Bladder microvascular endothelial cell (primary cell): ENCODE measurements around the gene DUSP3. TPM values are rescaled to one million over a fixed set of nuclear protein-coding genes. Genes with fewer than 3 reads are reported as not detected.

ENCODE experiments used
- total RNA-seq: library from RNA; depleted of rRNA; stranded (reverse); fragments of >200 nt; gene quantifications from 2 replicates; pipeline ENCODE4 v1.2.3, GENCODE V29; 2014

DUSP3 gene
- 35.8 and 90.5 TPM in 2 replicates for total RNA-seq

DNA sequence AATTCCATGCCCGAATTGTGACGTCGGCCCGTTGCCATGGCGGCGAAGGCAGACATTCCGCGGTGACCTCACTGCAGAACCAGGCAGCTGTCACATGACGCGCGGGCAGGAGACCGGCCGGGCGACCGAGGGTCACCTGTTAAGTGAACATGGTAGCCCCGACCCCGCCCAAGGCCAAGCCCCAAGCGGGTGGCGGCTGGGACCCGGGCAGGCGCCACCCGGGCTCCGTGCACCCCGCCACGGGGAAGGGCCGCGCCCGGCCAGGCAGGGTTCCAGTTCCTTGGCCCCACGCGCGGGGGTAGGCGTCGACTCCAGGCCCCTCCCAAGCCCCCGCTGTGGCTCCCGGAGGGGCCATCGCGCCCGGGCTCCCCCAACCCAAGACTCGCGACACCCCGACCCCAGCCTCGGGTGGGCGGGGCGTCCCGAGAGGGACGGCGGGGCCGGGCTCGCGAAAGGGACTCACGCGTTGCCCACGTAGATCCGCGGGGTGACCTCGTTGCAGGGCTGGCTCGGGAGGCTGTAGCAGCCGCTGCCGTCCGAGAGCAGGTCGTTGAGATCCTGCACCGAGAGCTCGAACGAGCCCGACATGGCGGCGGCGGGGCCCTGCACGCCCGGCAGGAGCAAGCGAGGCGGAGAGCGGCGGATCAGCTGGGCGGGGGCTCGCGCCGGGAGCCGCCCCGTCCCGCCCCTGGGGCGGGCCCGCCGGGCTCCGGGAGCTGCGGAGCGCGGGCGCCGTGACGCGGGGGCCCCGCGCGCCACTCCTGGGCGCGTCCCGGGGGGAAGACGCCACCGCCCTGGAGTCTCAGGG lies at the start of gene DUSP3:
Gene DUSP3 (minus strand): TSS at position 641 of the 808 bp plus-strand sequence. CDS start 53 bp downstream, at position 588.

DNA sequence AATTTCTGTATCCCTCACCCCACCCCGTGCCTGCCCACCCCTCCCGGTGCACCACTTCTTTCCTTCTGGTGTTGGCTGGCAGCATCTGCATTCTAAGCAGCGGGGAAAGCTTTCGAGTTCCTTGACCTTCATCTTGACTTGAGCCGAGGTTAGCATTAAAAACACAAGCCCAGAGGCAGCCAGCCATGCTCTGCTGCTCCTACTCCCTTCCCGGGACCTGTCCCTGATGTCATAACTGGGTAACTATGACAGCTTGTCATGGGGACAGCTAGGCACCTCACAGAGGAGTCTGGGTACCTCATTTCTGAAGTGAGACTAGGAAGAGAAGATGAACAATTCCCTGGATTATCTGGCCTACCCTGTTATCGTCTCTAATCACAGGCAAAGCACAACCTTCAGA lies 1.4 kb upstream of the DUSP3 start, which contains the start of gene CFAP97D1:
Gene CFAP97D1 (plus strand): TSS at position 301 of the 400 bp plus-strand sequence. CDS start 28 bp downstream, at position 329.

DNA sequence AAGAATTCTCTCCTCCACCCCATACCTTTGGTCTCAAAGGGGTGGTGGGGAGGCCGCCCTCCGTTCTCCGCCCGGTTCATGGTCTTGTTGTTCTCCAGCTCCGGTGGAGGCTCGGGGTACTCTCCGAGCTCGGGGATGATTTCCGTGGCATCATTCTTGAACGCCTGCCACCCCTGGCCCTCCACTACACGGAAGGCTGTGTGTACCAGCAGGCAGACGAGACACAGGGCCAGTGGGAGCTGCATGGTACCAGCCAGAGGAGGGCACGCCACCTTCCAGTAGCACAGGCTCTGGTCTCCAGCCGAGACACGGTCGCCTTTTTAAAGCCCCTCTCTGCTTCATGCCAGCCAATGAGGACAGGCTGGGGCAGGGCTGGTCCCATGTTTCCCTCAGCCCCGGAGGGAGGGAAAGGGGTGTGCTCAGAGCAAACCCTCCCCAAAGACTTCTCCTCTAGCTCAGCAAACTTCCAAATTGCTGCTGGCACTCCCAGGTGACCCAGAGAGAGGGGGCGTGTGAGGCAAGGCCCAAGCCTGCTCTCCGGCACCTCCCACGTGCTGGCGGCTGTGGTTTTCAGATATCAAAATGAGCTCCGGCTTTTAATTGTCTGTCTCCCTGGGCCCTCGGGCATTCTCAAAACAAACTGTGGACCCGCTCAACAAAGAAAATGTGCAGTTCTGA lies 20.1 kb downstream of the DUSP3 start, which contains the start of gene SOST:
Gene SOST (minus strand): TSS at position 295 of the 678 bp plus-strand sequence. CDS start 50 bp downstream, at position 245.

Other genes with a start within 250 kb of the DUSP3 start
- gene ETV4, start 232.6 kb downstream of the DUSP3 start, total RNA-seq: 1.8 and 2.1 TPM in 2 replicates
- 10.7 and 23.4 TPM in 2 replicates for gene MEOX1, start 117.1 kb downstream of the DUSP3 start, total RNA-seq
- not detected in 2 replicates for gene SOST, start 20.2 kb downstream of the DUSP3 start, total RNA-seq
- gene CFAP97D1, start 1.5 kb upstream of the DUSP3 start, total RNA-seq: under 0.01 TPM in 1 of 2 replicates, not detected in the other
- gene MPP3, start 54.2 kb upstream of the DUSP3 start, total RNA-seq: 3.4 and 6.3 TPM in 2 replicates
- under 0.01 TPM in 2 replicates for gene CD300LG, start 68.2 kb upstream of the DUSP3 start, total RNA-seq
- gene MPP2, start 128.6 kb upstream of the DUSP3 start, total RNA-seq: 0.16 and 1.1 TPM in 2 replicates
- gene PPY, start 163.5 kb upstream of the DUSP3 start, total RNA-seq: not detected in 2 replicates
- not detected in 2 replicates for gene PYY, start 175.0 kb upstream of the DUSP3 start, total RNA-seq
- 2.0 and 5.3 TPM in 2 replicates for gene NAGS, start 225.6 kb upstream of the DUSP3 start, total RNA-seq
- 78.7 and 83.5 TPM in 2 replicates for gene TMEM101, start 236.0 kb upstream of the DUSP3 start, total RNA-seq